HG03280 (cell line): ENCODE measurements around the gene HK1.
"Not testable (repeated sequence)": the region's sequence is repeated elsewhere in the genome, so short reads cannot be mapped to it uniquely, and the experiment has no call there.

Source experiments
- ATAC-seq: cut with Tn5 transposase; IDR thresholded peaks from one replicate; pipeline ENCODE4 v1.9.1; 2021; ENCODE audit warnings: mild to moderate bottlenecking, moderate library complexity; ENCODE audit not compliant: unreplicated experiment

Gene HK1

DNA sequence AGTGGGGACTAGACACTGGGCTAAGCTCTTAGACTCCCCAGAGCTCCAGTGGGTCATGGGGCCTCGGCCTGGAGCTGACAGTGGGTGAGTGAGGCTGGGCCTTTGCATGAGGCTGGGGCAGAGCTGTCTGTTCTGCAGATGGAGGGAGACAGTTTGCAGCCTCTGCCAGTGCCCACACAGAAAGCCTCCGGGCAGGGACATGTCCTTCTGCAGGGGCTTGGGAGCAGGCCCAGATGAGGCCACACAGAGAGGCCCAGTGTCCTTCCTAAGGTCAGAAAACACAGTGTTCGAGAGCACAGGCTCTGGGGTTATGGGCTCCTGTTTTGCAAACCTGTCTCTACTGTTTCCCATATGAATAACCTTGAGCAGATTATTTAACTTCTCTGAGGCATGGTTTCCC is 25.1 kb upstream of the HK1 start:
- ATAC-seq = no peak

GRCh38 chr10:69254877-69255276 is 23.4 kb upstream of the HK1 start:
- no peak for ATAC-seq

DNA sequence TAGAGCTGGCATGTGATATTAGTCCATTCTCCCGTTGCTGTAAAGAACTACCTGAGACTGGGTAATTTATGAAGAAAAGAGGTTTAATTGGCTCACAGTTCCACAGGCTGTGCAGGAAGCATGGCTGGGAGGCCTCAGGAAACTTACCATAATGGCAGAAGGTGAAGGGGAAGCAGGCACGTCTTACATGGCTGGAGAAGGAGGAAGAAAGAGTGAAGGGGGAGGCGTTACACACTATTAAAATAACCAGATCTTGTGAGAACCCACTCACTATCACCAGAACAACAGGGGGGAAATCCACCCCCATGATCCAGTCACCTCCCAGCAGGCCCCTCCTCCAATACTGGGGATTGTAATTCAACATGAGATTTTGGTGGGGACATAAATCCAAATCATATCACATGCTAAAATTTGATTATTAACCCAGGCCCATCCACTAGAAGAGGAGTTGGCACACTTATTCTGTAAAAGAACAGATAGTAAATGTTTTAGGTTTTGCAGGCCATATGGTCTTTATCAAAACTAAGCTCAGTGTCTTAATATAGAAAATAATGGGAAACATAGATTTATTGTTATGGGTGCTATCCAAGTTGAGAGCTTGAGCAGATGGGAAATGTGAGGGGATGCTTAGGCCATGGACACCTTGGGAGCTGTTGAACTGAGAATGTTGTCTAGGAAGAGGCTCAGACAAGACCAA is 18.6 kb upstream of the HK1 start:
- no peak for ATAC-seq

DNA sequence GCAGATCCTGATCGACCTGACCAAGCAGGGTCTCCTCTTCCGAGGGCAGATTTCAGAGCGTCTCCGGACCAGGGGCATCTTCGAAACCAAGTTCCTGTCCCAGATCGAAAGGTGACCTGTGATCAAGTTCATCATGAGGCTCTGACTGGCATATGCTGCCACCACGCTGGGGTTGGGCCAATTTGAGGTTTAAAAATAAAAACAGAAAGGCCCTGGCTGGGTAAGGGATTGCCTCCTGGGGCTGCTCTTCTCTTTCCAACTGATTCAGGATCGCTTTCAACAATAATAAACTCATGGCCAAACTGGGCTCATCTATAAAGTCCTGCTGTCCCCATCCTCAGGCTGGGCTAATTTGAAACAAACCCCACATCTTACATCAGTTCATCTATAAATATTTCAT is 17.1 kb upstream of the HK1 start:
- ATAC-seq = no peak

DNA sequence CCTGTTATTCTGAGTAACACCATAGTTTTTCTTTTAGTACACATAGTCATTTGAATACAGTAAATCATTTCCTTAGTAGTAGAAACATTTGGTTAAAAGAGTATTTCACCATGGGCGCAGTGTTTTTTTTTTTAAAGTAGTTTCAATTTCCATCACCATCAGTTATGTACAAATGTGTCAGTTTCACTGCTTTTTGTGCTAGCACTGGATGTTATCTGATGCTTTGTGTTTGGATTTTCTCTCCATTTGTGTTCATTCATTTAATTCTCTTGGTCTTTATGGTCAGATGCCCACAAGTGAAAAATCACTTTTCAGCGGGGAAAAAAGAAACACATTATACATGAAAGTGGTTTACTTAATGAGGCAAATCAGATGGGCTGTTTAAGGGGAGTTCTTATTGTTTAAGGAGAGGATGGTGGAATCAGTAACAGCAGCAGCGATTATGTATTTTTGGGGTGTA is 16.0 kb upstream of the HK1 start:
- ATAC-seq = no peak

DNA sequence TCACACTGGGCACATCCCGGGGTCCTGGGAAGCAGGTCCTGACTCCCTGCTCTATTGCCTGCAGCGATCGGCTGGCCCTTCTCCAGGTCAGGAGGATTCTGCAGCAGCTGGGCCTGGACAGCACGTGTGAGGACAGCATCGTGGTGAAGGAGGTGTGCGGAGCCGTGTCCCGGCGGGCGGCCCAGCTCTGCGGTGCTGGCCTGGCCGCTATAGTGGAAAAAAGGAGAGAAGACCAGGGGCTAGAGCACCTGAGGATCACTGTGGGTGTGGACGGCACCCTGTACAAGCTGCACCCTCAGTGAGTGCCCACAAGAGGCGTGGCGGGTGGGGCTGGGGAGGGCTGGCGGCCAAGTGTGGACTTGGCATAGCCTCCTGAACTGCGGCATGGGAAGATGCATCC is 12.8 kb upstream of the HK1 start:
- ATAC-seq = no peak

GRCh38 chr10:69268761-69269416 is 9.4 kb upstream of the HK1 start:
- no peak for ATAC-seq

DNA sequence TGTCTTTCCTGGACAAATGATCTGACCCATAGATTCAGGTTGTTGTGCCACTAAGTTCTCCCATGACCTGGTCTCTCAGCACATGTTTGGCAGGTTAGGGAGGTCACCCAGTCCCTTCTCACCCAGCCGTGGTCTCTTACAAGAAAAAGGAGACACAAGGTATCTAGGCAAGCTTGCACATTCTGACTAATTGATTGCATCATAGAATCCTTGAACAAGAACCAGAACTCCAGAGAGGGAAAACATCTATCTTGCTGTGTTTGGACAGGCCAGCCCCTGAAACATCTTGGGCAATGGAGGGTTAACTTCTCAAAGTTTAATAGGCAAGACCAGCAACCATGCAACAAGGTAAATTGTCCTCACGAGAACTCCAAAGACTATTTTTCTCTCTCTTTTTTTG is 8.5 kb upstream of the HK1 start:
- no peak for ATAC-seq

GRCh38 chr10:69270990-69271389 is 7.3 kb upstream of the HK1 start:
- no peak for ATAC-seq

GRCh38 chr10:69272624-69273023 is 5.7 kb upstream of the HK1 start:
- ATAC-seq = no peak

DNA sequence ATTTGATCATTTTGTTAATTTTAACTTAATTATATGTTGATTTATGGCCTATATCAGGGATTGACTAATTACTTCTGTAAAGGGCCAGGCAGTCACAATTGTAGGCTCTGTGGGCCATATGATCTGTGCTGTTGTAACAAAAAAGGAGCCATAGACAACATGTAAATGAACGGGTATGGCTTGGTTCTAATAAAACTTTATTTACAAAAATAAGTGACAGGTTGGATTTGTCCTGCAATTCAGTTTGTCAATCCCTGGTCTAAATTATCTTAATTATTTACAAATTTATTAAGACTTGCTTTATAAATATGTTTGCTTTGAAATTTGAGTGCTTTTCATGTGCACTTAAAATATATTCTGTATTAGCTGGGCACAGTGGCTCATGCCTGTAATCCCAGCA is 2.9 kb upstream of the HK1 start:
- ATAC-seq = no peak

- ATAC-seq = no peak
These were observed 1.8 kb upstream of the HK1 start for GRCh38 chr10:69276503-69276902.

GRCh38 chr10:69279110-69279509 is 814 bp downstream of the HK1 start:
- ATAC-seq = no peak

DNA sequence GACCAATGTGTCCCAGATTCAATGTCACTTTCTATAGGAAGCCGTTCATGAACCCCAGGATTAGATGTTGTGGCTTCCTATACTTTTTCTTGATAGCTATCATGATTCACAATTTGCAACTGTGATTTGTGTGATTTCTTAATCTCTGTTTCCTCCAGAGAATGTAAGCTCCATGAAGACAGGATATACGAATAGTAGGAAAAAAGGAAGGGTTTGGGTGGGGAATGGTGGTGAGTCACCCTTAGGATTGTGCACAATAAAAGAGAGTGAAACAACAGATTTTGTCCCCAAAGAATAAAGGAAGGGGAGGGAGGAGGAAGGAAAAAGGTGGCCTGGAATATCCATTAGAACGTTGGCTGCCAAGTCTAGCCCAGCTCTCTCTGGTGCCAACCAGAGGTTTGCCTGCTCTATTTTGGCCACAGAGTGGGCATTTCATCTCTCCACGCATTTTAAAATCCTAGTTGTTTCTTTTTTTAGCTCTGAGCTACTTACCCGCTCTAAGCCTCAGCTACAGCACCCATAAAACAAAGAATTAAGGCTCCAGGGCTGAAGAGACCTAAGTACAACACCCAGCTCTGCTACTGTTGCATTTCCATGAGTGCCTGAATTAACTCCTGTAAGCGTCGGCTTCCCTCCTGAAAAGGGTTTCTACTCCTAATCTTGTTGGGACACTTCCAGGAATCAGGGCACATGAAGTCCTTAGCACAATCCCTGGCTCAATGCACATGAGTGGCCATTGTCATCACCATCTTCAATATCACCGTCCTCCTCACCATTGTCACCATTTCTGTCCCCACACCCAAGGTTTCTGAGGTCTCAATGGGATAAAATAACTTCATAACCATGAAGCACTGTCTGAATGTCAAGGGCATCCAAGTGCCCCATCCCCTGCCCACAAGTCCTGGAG is 3.5 kb downstream of the HK1 start:
- ATAC-seq = no peak

DNA sequence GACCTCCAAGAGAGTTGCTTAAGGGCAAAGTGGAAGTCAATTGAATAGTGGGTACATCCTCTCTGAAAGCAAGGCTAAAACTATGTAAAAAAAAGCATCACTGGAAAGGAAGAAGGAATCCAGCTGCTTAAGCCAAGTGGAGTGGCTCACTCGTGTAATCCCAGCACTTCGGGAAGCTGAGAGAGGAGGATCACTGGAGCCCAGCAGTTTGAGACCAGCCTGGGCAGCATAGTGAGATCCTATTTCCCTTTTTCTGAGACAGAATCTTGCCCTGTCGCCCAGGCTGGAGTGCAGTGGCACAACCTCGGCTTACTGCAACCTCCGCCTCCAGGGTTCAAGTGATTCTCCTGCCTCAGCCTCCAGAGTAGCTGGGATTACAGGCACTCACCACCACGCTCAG is 6.1 kb downstream of the HK1 start:
- not testable (repeated sequence) for ATAC-seq

- ATAC-seq = no peak
These were observed 7.4 kb downstream of the HK1 start for GRCh38 chr10:69285699-69286098.

GRCh38 chr10:69287181-69287580 is 8.9 kb downstream of the HK1 start:
- no peak for ATAC-seq

GRCh38 chr10:69290993-69291392 is 12.7 kb downstream of the HK1 start:
- ATAC-seq = no peak

DNA sequence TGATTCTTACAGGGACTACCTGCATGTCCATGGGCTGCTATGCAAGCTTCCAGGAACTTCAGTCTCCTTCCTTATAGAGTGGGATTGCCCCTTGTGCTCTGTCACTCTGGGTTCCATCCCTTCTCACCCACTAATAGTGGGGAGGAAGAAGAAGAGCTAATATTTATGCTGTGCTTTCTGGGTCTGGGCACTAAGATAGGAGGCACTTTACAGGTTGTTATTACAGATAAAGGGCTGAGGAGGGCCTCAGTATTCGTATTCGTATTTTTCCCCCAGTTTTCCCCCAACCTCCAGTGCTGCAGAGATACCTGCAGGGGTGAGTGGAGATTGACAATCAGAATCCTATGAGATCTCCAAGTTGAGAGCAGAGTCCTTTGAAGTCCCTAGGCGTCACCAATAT is 14.2 kb downstream of the HK1 start:
- no peak for ATAC-seq

GRCh38 chr10:69295027-69295636 is 16.8 kb downstream of the HK1 start:
- ATAC-seq = no peak

- no peak for ATAC-seq
These were observed 25.3 kb downstream of the HK1 start for GRCh38 chr10:69303632-69304051.
